ENCODE data around the gene TRAF1. TPM values are rescaled to one million over a fixed set of nuclear protein-coding genes. Genes with fewer than 3 reads are reported as not detected.

TRAF1 gene, protein sequence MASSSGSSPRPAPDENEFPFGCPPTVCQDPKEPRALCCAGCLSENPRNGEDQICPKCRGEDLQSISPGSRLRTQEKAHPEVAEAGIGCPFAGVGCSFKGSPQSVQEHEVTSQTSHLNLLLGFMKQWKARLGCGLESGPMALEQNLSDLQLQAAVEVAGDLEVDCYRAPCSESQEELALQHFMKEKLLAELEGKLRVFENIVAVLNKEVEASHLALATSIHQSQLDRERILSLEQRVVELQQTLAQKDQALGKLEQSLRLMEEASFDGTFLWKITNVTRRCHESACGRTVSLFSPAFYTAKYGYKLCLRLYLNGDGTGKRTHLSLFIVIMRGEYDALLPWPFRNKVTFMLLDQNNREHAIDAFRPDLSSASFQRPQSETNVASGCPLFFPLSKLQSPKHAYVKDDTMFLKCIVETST
- total RNA-seq, result 0.64 and 3.6 TPM in 2 replicates

DNA sequence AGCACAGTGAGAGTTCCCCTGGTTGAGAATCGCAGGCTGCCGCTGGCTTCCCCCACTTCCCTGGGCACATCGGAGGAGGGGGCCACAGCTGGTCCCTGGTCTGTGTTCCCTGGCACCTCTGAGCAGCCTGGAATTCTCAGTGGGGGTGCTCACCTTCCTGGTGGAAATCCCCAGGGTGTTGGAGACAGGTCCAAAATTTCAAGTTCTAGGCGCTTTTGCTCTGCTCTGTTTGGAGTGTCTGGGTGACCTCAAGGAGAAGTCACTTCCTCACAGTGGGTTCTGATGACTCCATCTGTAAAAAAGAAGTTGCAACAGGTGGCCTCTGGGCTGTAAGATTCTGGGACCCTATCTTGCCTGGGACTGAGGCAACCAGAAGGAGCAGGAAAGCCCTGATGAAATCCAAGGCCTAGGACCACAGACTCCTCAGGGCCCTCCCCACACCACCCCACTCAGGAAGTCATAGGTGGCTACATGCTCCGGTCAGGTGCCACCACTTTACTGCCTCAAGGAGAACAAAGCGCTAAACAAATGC, at the start of gene TRAF1:
TSS of gene TRAF1 (minus strand) at position 400 of the 532 bp plus-strand sequence. CDS start 721 bp downstream, outside the sequence.

DNA sequence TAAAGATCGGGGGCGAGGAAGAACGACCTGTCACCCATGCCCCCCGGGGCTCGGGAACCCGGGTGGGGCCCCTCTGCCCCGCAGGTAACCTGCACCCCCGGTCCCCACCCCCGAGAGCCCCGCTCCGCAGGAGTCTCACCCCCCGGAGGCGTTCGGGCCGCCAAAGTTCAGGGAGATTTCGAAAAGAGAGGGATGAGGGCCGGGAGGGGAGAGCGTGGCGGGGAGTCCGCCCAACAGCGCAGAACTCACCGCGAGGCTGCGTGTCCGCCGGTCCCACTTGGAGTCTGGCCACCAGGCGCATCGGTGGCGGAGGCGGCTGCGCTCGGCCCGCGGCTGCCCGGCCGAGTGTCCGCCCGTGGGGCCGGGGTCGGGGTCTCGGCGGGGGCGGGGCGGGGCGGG, 49.8 kb downstream of the TRAF1 start, which contains the start of gene PHF19:
TSS of gene PHF19 (minus strand) at position 347 of the 399 bp plus-strand sequence. CDS start 2,447 bp downstream, outside the sequence.

Other genes with a start within 250 kb of the TRAF1 start
- 4.1 and 6.4 TPM in 2 replicates for gene MEGF9, start 212.3 kb downstream of the TRAF1 start, total RNA-seq
- 21.6 and 24.1 TPM in 2 replicates for gene FBXW2, start 133.4 kb downstream of the TRAF1 start, total RNA-seq
- gene PSMD5, start 83.9 kb downstream of the TRAF1 start, total RNA-seq, result 30.6 and 63.5 TPM in 2 replicates
- 34.3 and 45.5 TPM in 2 replicates for gene PHF19, start 49.6 kb downstream of the TRAF1 start, total RNA-seq
- gene C5, start 123.5 kb upstream of the TRAF1 start, total RNA-seq, result 0.80 and 1.3 TPM in 2 replicates
- gene CNTRL, start 148.2 kb upstream of the TRAF1 start, total RNA-seq, result 3.5 and 5.2 TPM in 2 replicates

Measured in epithelial cell of alveolus of lung (primary cell).